ENCODE data around the gene GRID2. TPM values are rescaled to one million over a fixed set of nuclear protein-coding genes. Genes with fewer than 3 reads are reported as not detected.

GRID2 gene
- total RNA-seq, 4 donors from 2014 or later, result 0.16 TPM; not detected in 3

GRCh38 chr4:93480452-93480851 is 1176.7 kb downstream of the GRID2 start:
- DNase-seq, result no peak
- Histone ChIP-seq H3K4me1 (no peaks in the 10 kb centered on the region), H3K27ac (no peak overlapping the region), H3K4me3 (no peak overlapping the region), H3K27me3 (no peaks in the 10 kb centered on the region), H3K9me3 (no peaks in the 10 kb centered on the region), H3K36me3 (no peaks in the 10 kb centered on the region)
- TF ChIP-seq EP300 (IDR thresholded peaks at IDR 0.05; ENCODE audit: low read depth) (no peak), POLR2A (IDR thresholded peaks at IDR 0.05) (no peak), POLR2AphosphoS5 (IDR thresholded peaks at IDR 0.05) (no peak), CTCF (IDR thresholded peaks at IDR 0.05) (no peak)
- 38 to 53% methylated on average over 1 of the region's 1 CpG for WGBS, 2 donors (ENCODE audit: low coverage in 1 of 2)
- intact Hi-C loops (cut with DNase I; ENCODE audit: low total_unique reads), result no loop called here
- in situ Hi-C loops (cut with MboI; ENCODE audit: low pct_ligation_motif_present in 1 of 4, low pct_unique_long_range_greater_than_20kb in 1 of 4, low sequenced_read_pairs in 3 of 4), result no loop called here

DNA sequence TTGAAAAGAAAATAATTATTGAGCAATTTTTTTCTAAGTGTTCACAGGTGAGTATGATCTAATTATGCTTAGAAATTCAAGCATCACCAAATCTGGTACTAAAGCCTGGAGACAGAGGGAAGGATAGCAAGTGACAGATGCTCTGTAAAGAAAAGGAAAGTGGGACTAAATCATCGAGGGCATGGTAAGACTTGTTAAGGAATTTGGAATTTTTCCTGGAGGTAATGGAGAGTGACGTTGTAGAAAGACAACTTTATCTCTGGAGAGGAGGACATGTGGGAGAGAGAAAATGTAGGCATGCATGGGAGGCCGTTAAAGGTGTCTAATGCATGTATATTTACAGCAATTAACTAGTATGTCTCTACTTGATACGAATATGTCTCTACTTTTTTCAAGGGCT is 1191.6 kb downstream of the GRID2 start:
- WGBS, 2 donors (ENCODE audit: low coverage in 1 of 2), result 69 to 74% methylated on average over 4 of the region's 4 CpGs
- in situ Hi-C loops (cut with MboI; ENCODE audit: low pct_ligation_motif_present in 1 of 4, low pct_unique_long_range_greater_than_20kb in 1 of 4, low sequenced_read_pairs in 3 of 4), result no loop called here
- TF ChIP-seq POLR2AphosphoS5 (IDR thresholded peaks at IDR 0.05) (no peak), EP300 (IDR thresholded peaks at IDR 0.05; ENCODE audit: low read depth) (no peak), CTCF (IDR thresholded peaks at IDR 0.05) (no peak), POLR2A (IDR thresholded peaks at IDR 0.05) (no peak)
- no peak for DNase-seq
- H3K27me3 ChIP-seq, result no peaks in the 10 kb centered on the region
- intact Hi-C loops (cut with DNase I; ENCODE audit: low total_unique reads), result no loop called here
- H3K4me3 ChIP-seq, result no peak overlapping the region
- H3K36me3 ChIP-seq, result no peaks in the 10 kb centered on the region
- no peaks in the 10 kb centered on the region for H3K4me1 ChIP-seq
- no peak overlapping the region for H3K27ac ChIP-seq
- H3K9me3 ChIP-seq, result no peaks in the 10 kb centered on the region

- H3K27me3 ChIP-seq, result no peaks in the 10 kb centered on the region
- no peak for DNase-seq
- intact Hi-C loops (cut with DNase I; ENCODE audit: low total_unique reads), result no loop called here
Measured at GRCh38 chr4:93501244-93501643, 1197.5 kb downstream of the GRID2 start.

DNA sequence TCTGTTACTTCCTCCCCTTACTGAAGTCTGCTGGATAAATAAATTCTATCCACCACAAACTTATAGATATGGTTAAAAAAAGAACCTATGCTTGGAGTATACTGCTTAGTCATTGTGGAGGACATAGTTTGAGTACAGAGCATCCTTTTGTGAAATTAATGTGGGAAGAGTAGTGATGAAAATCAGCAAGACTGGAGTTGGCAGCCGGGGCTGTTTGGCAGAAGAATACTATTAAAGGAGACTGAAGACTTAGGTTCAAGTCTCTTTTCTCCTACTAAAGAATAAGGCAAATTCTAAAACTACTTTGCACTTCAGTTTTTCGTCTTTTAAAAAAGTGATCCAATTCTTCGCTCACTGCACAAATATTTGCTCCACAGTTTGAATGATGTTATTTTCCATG is 1198.2 kb downstream of the GRID2 start:
- in situ Hi-C loops (cut with MboI; ENCODE audit: low pct_ligation_motif_present in 1 of 4, low pct_unique_long_range_greater_than_20kb in 1 of 4, low sequenced_read_pairs in 3 of 4) (no loop called here), intact Hi-C loops (cut with DNase I; ENCODE audit: low total_unique reads) (no loop called here)
- no peaks in the 10 kb centered on the region for H3K36me3 ChIP-seq
- no peak overlapping the region for H3K27ac ChIP-seq
- TF ChIP-seq CTCF (IDR thresholded peaks at IDR 0.05) (no peak), EP300 (IDR thresholded peaks at IDR 0.05; ENCODE audit: low read depth) (no peak), POLR2A (IDR thresholded peaks at IDR 0.05) (no peak), POLR2AphosphoS5 (IDR thresholded peaks at IDR 0.05) (no peak)
- no peaks in the 10 kb centered on the region for H3K9me3 ChIP-seq
- H3K4me3 ChIP-seq, result no peak overlapping the region
- no peak for DNase-seq
- no peaks in the 10 kb centered on the region for H3K27me3 ChIP-seq
- H3K4me1 ChIP-seq, result no peaks in the 10 kb centered on the region
- WGBS, 2 donors (ENCODE audit: low coverage in 1 of 2), result 77 to 84% methylated on average over 3 of the region's 3 CpGs

More at GRCh38 chr4:93501244-93501643, 1197.5 kb downstream of the GRID2 start:
- WGBS, 2 donors (ENCODE audit: low coverage in 1 of 2), result 43 to 47% methylated on average over 3 of the region's 3 CpGs
- H3K36me3 ChIP-seq, result no peaks in the 10 kb centered on the region
- in situ Hi-C loops (cut with MboI; ENCODE audit: low pct_ligation_motif_present in 1 of 4, low pct_unique_long_range_greater_than_20kb in 1 of 4, low sequenced_read_pairs in 3 of 4), result no loop called here
- TF ChIP-seq EP300 (IDR thresholded peaks at IDR 0.05; ENCODE audit: low read depth) (no peak), POLR2AphosphoS5 (IDR thresholded peaks at IDR 0.05) (no peak), POLR2A (IDR thresholded peaks at IDR 0.05) (no peak), CTCF (IDR thresholded peaks at IDR 0.05) (no peak)
- H3K4me3 ChIP-seq, result no peak overlapping the region
- H3K4me1 ChIP-seq, result no peaks in the 10 kb centered on the region
- no peaks in the 10 kb centered on the region for H3K9me3 ChIP-seq
- no peak overlapping the region for H3K27ac ChIP-seq

All from transverse colon (tissue), 4 donors.